Measurements from ENCODE around the gene B3GALNT2.

Gene B3GALNT2

GRCh38 chr1:235450886-235451483 is 53.3 kb downstream of the B3GALNT2 start:
- DNase-seq (ENCODE audit: low read depth), result no peak

GRCh38 chr1:235450433-235450832 is 53.8 kb downstream of the B3GALNT2 start:
- DNase-seq (ENCODE audit: low read depth), result no peak

- DNase-seq (ENCODE audit: low read depth), result no peak
Observed at GRCh38 chr1:235448616-235449015, 55.6 kb downstream of the B3GALNT2 start.

GRCh38 chr1:235442788-235443429 is 61.3 kb downstream of the B3GALNT2 start:
- DNase-seq (ENCODE audit: low read depth), result no peak

- DNase-seq (ENCODE audit: low read depth), result no peak
Observed at GRCh38 chr1:235441159-235441685, 63.0 kb downstream of the B3GALNT2 start.

GRCh38 chr1:235434001-235434400 is 70.3 kb downstream of the B3GALNT2 start:
- no peak for DNase-seq (ENCODE audit: low read depth)

GRCh38 chr1:235430991-235431390 is 73.3 kb downstream of the B3GALNT2 start:
- no peak for DNase-seq (ENCODE audit: low read depth)

- DNase-seq (ENCODE audit: low read depth), result no peak
Observed at GRCh38 chr1:235429143-235429542, 75.1 kb downstream of the B3GALNT2 start.

GRCh38 chr1:235427447-235427846 is 76.8 kb downstream of the B3GALNT2 start:
- no peak for DNase-seq (ENCODE audit: low read depth)

- no peak for DNase-seq (ENCODE audit: low read depth)
Observed at GRCh38 chr1:235426680-235427079, 77.6 kb downstream of the B3GALNT2 start.

- DNase-seq (ENCODE audit: low read depth), result no peak
Observed at GRCh38 chr1:235426143-235426542, 78.1 kb downstream of the B3GALNT2 start.

- no peak for DNase-seq (ENCODE audit: low read depth)
Observed at GRCh38 chr1:235425357-235425756, 78.9 kb downstream of the B3GALNT2 start.

- DNase-seq (ENCODE audit: low read depth), result no peak
Observed at GRCh38 chr1:235424092-235424491, 80.2 kb downstream of the B3GALNT2 start.

GRCh38 chr1:235423214-235423652 is 81.0 kb downstream of the B3GALNT2 start:
- DNase-seq (ENCODE audit: low read depth), result peak; percentile 4

- no peak for DNase-seq (ENCODE audit: low read depth)
Observed at GRCh38 chr1:235421751-235422150, 82.5 kb downstream of the B3GALNT2 start.

- DNase-seq (ENCODE audit: low read depth), result peak; percentile 38
Observed at GRCh38 chr1:235417086-235417697, 87.1 kb downstream of the B3GALNT2 start.

GRCh38 chr1:235416662-235417049 is 87.6 kb downstream of the B3GALNT2 start:
- DNase-seq (ENCODE audit: low read depth), result no peak

GRCh38 chr1:235415008-235415904 is 89.0 kb downstream of the B3GALNT2 start:
- DNase-seq (ENCODE audit: low read depth), result peak; percentile 42

- DNase-seq (ENCODE audit: low read depth), result no peak
Observed at GRCh38 chr1:235411489-235412486, 92.5 kb downstream of the B3GALNT2 start.

- no peak for DNase-seq (ENCODE audit: low read depth)
Observed at GRCh38 chr1:235410467-235410866, 93.8 kb downstream of the B3GALNT2 start.
